Measurements from ENCODE around the gene ASTN1. TPM values are rescaled to one million over a fixed set of nuclear protein-coding genes. Genes with fewer than 3 reads are reported as not detected.

Gene ASTN1
- total RNA-seq, 3 donors from 2014 or later (not counting 1 experiment from before 2014, with no cell fraction given), result not detected

DNA sequence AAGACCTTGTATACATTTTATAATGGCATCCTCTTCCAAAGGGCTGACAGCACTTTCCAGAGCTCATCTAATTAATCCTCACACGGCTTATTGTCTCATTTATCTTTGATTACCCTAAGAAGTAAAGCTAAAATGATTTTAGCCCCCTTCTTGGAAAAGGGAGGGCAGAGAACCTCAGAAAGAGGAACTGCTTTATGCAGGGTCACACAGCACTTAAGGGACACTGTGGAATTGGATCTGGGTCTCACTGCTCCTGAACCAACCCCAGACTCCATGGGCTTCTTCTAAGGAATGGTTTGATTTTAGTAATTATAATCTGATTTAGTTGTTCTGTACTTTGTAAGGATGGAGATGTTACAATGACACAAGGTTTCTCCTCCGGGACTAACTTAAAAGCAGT lies 9.5 kb upstream of the ASTN1 start:
- Histone ChIP-seq H3K27ac (ENCODE audit: low read length) (no peak overlapping the region), H3K4me3 (ENCODE audit: low read length) (no peak overlapping the region), H3K36me3 (ENCODE audit: control insufficient read depth, insufficient read depth, low read length) (no peaks in the 10 kb centered on the region), H3K27me3 (ENCODE audit: control insufficient read depth, insufficient read depth, low read length) (peaks cover 9% of the 10 kb centered on the region), H3K4me1 (ENCODE audit: control insufficient read depth, insufficient read depth, low read length) (no peaks in the 10 kb centered on the region), H3K9me3 (ENCODE audit: control insufficient read depth, insufficient read depth, low read length) (peaks cover 3% of the 10 kb centered on the region)
- H3K27me3 Mint-ChIP-seq (ENCODE audit: low read depth in 2 of 2), result peaks cover 0 to 7% of the 10 kb centered on the region in 2 donors
- H3K4me3 Mint-ChIP-seq, result no peak overlapping the region
- peaks cover 0 to 5% of the 10 kb centered on the region in 2 donors for H3K9me3 Mint-ChIP-seq
- H3K4me1 Mint-ChIP-seq, result no peaks in the 10 kb centered on the region
- DNase-seq, result no peak
- TF ChIP-seq CTCF (IDR thresholded peaks at IDR 0.05), result no peak
- ATAC-seq, result no peak
- intact Hi-C loops (cut with micrococcal nuclease), result no loop called here
- H3K36me3 Mint-ChIP-seq, result no peaks in the 10 kb centered on the region
- no peak overlapping the region for H3K27ac Mint-ChIP-seq
- WGBS (ENCODE audit: insufficient coverage), result 71% methylated on average over 2 of the region's 2 CpGs

DNA sequence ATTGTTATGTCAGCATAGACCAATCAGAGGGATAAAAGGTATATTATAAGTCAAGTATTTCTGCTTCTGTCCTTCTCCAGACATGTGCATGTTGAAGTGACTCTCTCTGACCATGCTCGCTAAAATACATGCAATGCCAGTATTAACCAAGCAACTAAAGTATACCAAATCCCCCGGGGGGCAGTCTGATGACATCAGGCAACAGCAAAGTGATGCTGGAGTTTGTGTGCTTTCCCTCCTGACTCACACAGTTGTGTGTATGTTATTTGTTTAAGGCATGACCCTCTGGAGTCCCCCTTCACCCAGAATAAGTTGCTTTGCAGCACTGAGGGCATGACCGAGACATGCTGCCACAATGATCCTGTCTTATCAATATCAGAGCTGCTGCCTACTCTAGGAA lies 8.4 kb upstream of the ASTN1 start:
- peaks cover 0 to 4% of the 10 kb centered on the region in 2 donors for H3K27me3 Mint-ChIP-seq (ENCODE audit: low read depth in 2 of 2)
- no peaks in the 10 kb centered on the region for H3K36me3 Mint-ChIP-seq
- no peak for TF ChIP-seq CTCF (IDR thresholded peaks at IDR 0.05)
- H3K36me3 ChIP-seq (ENCODE audit: control insufficient read depth, insufficient read depth, low read length), result no peaks in the 10 kb centered on the region
- H3K4me3 Mint-ChIP-seq, result no peak overlapping the region
- H3K4me1 ChIP-seq (ENCODE audit: control insufficient read depth, insufficient read depth, low read length), result no peaks in the 10 kb centered on the region
- no peak overlapping the region for H3K4me3 ChIP-seq (ENCODE audit: low read length)
- no peak for DNase-seq
- H3K27me3 ChIP-seq (ENCODE audit: control insufficient read depth, insufficient read depth, low read length), result peaks cover 9% of the 10 kb centered on the region
- H3K9me3 ChIP-seq (ENCODE audit: control insufficient read depth, insufficient read depth, low read length), result peaks cover 3% of the 10 kb centered on the region
- H3K27ac ChIP-seq (ENCODE audit: low read length), result no peak overlapping the region
- H3K27ac Mint-ChIP-seq, result no peak overlapping the region
- H3K9me3 Mint-ChIP-seq, result peaks cover 0 to 5% of the 10 kb centered on the region in 2 donors
- intact Hi-C loops (cut with micrococcal nuclease), result no loop called here
- 90% methylated on average over 3 of the region's 3 CpGs for WGBS (ENCODE audit: insufficient coverage)
- ATAC-seq, result no peak
- no peaks in the 10 kb centered on the region for H3K4me1 Mint-ChIP-seq

DNA sequence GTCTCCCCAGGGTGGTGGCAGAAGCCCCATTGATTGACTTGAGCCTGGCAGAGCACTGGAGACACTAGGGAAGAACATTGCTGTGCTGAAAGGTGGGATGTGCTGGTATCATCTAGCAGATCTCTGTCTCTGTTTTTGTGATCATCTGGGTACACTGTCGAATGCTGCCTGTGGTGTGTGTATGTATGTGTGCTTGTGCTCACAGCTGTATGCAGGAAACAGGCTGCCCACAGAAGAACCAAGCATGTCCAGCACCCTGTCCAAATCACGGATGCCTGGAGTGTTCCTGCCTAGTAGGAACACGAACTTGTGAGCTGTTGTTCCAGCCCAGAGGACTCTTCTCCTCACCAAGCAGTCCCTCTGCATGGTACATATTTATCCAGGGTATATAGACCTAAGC lies 7.8 kb upstream of the ASTN1 start:
- intact Hi-C loops (cut with micrococcal nuclease), result no loop called here
- Histone ChIP-seq H3K27ac (ENCODE audit: low read length) (no peak overlapping the region), H3K9me3 (ENCODE audit: control insufficient read depth, insufficient read depth, low read length) (peaks cover 3% of the 10 kb centered on the region), H3K4me1 (ENCODE audit: control insufficient read depth, insufficient read depth, low read length) (no peaks in the 10 kb centered on the region), H3K36me3 (ENCODE audit: control insufficient read depth, insufficient read depth, low read length) (no peaks in the 10 kb centered on the region), H3K4me3 (ENCODE audit: low read length) (no peak overlapping the region), H3K27me3 (ENCODE audit: control insufficient read depth, insufficient read depth, low read length) (peaks cover 9% of the 10 kb centered on the region)
- Mint-ChIP-seq H3K36me3 (no peaks in the 10 kb centered on the region), H3K9me3 (peaks cover 0 to 2% of the 10 kb centered on the region in 2 donors), H3K27me3 (ENCODE audit: low read depth in 2 of 2) (peaks cover 0 to 4% of the 10 kb centered on the region in 2 donors), H3K4me1 (no peaks in the 10 kb centered on the region), H3K27ac (no peak overlapping the region), H3K4me3 (no peak overlapping the region)
- ATAC-seq, result no peak
- DNase-seq, result no peak
- WGBS (ENCODE audit: insufficient coverage), result 58% methylated on average over 3 of the region's 3 CpGs
- TF ChIP-seq CTCF (IDR thresholded peaks at IDR 0.05), result no peak

DNA sequence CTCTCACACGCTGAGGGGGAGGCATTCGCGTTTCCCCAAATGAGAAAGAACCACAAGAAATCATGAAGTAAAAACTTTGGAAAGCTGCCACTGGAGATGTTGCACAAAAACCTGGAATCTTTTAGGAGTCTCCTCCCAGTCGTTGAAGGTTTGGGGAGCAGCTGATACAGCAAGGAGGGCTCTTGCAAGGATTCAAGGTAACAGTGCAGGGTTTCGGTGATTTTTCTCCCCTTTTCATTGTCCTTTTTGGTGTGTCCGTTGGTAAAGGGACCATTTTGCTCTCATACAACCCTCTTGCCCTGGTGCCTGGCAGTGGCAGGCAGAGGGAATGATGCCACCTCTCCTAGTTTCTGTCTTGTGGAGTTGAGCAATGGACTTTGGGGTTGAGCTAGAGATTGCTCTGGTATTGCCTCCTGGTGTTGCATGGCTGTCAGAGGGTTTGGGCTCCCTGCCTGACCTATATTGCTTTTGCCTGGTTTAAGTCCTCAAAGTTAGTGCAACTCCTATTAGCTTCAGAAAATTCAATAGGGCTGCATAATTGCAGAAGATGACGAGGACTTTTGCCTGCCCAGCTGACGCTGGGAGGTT lies 7.1 kb upstream of the ASTN1 start:
- Mint-ChIP-seq H3K27me3 (ENCODE audit: low read depth in 2 of 2) (peaks cover 0 to 4% of the 10 kb centered on the region in 2 donors), H3K27ac (no peak overlapping the region), H3K4me1 (no peaks in the 10 kb centered on the region), H3K4me3 (no peak overlapping the region), H3K36me3 (no peaks in the 10 kb centered on the region), H3K9me3 (peaks cover 0 to 2% of the 10 kb centered on the region in 2 donors)
- intact Hi-C loops (cut with micrococcal nuclease), result no loop called here
- ATAC-seq (no peak), DNase-seq (no peak)
- no peak overlapping the region for H3K27ac ChIP-seq (ENCODE audit: low read length)
- no peaks in the 10 kb centered on the region for H3K4me1 ChIP-seq (ENCODE audit: control insufficient read depth, insufficient read depth, low read length)
- peaks cover 3% of the 10 kb centered on the region for H3K9me3 ChIP-seq (ENCODE audit: control insufficient read depth, insufficient read depth, low read length)
- no peak overlapping the region for H3K4me3 ChIP-seq (ENCODE audit: low read length)
- 15% methylated on average over 8 of the region's 8 CpGs for WGBS (ENCODE audit: insufficient coverage)
- no peak for TF ChIP-seq CTCF (IDR thresholded peaks at IDR 0.05)
- peaks cover 9% of the 10 kb centered on the region for H3K27me3 ChIP-seq (ENCODE audit: control insufficient read depth, insufficient read depth, low read length)
- H3K36me3 ChIP-seq (ENCODE audit: control insufficient read depth, insufficient read depth, low read length), result no peaks in the 10 kb centered on the region

All from natural killer cell (primary cell).